SK-N-MC (cell line): ENCODE data around the gene RAB5A.

Source experiments
- EZH2 ChIP-seq: fragments of 200-600 bp; sonication (generic); IDR thresholded peaks from one replicate; pipeline ENCODE4 v1.6.1; 2017; ENCODE audit warnings: antibody characterized with exemption
- POLR2AphosphoS5 ChIP-seq: IDR thresholded peaks from 2 replicates; pipeline ENCODE4 v1.6.1; 2012; ENCODE audit warnings: mild to moderate bottlenecking, low read depth, low read length, borderline replicate concordance

- TF ChIP-seq POLR2AphosphoS5: no peak
- TF ChIP-seq EZH2: no peak
These were observed 55.0 kb downstream of the RAB5A start for GRCh38 chr3:20001932-20002331.
